Peyer's patch (tissue), 4 donors: ENCODE results near the gene PDZD7. TPM values are rescaled to one million over a fixed set of nuclear protein-coding genes. Genes with fewer than 3 reads are reported as not detected.

Source experiments
- DNase-seq, 3 donors: peaks; one replicate each; pipeline ENCODE4 v3.0.0-alpha.2; 2017 to 2019
- H3K27ac ChIP-seq, 4 donors: fragments of 200-600 bp; sonication (generic); one replicate each; pipeline ENCODE4 v1.5.1; 2016 to 2019
- H3K27me3 ChIP-seq, 2 donors: fragments of 200-600 bp; sonication (generic); one replicate each; pipeline ENCODE4 v1.5.1; 2019
- H3K36me3 ChIP-seq, 3 donors: fragments of 200-600 bp; sonication (generic); one replicate each; pipeline ENCODE4 v1.5.1; 2016 to 2019
- H3K4me1 ChIP-seq, 4 donors: fragments of 200-600 bp; sonication (generic); one replicate each; pipeline ENCODE4 v1.5.1; 2016 to 2019
- H3K4me3 ChIP-seq, 4 donors: fragments of 200-600 bp; sonication (generic); 1 replicate in 3 of 4; 2 replicates in 1 of 4; pipeline ENCODE4 v1.5.1; 2016 to 2019; ENCODE audit warnings: mild to moderate bottlenecking in 1 of 4
- H3K9me3 ChIP-seq, 4 donors: fragments of 200-600 bp; sonication (generic); one replicate each; pipeline ENCODE4 v1.5.1; 2016 to 2019; ENCODE audit warnings: mild to moderate bottlenecking in 1 of 4
- POLR2A ChIP-seq, 2 donors: fragments of 450-650 bp; IDR thresholded peaks; one replicate each; pipeline ENCODE4 v1.5.1; 2017; ENCODE audit warnings: antibody characterized with exemption in 2 of 2, mild to moderate bottlenecking in 2 of 2, moderate library complexity in 2 of 2
- total RNA-seq, 4 donors: library from RNA; depleted of rRNA; stranded (reverse); fragments of >200 nt; gene quantifications; one replicate each; pipeline ENCODE4 v1.1.0, GENCODE V29; 2016
- TF ChIP-seq, protein P1 (sequence below), 6 experiments: fragments of 450-650 bp in 4 of 6; fragments of 200-600 bp in 2 of 6; sonication (generic) in 1 of 6; IDR thresholded peaks; one replicate each; pipeline ENCODE4 v1.5.1; 2017 to 2019; ENCODE audit warnings: antibody characterized with exemption in 6 of 6, mild to moderate bottlenecking in 3 of 6, moderate library complexity in 1 of 6

The PDZD7 gene
- total RNA-seq, 4 donors from 2014 or later: 0.83 to 58.7 (median 51.3) TPM

DNA sequence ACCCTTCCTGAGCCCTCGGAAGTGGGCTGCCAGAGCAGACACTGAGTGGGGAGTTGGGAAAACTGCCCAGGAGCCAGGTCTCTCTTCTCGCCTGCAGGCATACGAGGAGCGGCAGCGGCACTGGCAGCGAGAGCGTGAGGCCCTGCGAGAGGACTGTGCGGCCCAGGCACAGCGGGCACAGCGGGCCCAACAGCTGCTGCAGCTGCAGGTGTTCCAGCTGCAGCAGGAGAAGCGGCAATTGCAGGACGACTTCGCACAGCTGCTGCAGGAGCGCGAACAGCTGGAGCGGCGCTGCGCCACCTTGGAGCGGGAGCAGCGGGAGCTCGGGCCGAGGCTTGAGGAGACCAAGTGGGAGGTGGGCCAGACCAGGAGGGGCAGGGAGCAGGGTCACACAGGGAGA lies 25.6 kb downstream of the PDZD7 start:
- no peak for DNase-seq
- peaks cover 0 to 40% (median under 1%) of the 10 kb centered on the region in 4 donors for H3K4me1 ChIP-seq
- H3K4me3 ChIP-seq: no peak overlapping the region
- peaks cover 0 to 41% (median 0%) of the 10 kb centered on the region in 3 donors for H3K36me3 ChIP-seq
- H3K9me3 ChIP-seq: no peaks in the 10 kb centered on the region
- no peak for TF ChIP-seq POLR2A (IDR thresholded peaks at IDR 0.05)
- TF ChIP-seq, protein P1, sequence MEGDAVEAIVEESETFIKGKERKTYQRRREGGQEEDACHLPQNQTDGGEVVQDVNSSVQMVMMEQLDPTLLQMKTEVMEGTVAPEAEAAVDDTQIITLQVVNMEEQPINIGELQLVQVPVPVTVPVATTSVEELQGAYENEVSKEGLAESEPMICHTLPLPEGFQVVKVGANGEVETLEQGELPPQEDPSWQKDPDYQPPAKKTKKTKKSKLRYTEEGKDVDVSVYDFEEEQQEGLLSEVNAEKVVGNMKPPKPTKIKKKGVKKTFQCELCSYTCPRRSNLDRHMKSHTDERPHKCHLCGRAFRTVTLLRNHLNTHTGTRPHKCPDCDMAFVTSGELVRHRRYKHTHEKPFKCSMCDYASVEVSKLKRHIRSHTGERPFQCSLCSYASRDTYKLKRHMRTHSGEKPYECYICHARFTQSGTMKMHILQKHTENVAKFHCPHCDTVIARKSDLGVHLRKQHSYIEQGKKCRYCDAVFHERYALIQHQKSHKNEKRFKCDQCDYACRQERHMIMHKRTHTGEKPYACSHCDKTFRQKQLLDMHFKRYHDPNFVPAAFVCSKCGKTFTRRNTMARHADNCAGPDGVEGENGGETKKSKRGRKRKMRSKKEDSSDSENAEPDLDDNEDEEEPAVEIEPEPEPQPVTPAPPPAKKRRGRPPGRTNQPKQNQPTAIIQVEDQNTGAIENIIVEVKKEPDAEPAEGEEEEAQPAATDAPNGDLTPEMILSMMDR (IDR thresholded peaks at IDR 0.05): no peak
- H3K27ac ChIP-seq: no peak overlapping the region
- no peaks in the 10 kb centered on the region for H3K27me3 ChIP-seq

- TF ChIP-seq, protein P1 (IDR thresholded peaks at IDR 0.05): no peak
- TF ChIP-seq POLR2A (IDR thresholded peaks at IDR 0.05): no peak
- DNase-seq: no peak
- H3K36me3 ChIP-seq: peaks cover 0 to 41% (median 0%) of the 10 kb centered on the region in 3 donors
- H3K9me3 ChIP-seq: no peaks in the 10 kb centered on the region
- no peaks in the 10 kb centered on the region for H3K27me3 ChIP-seq
- peaks cover 0 to 45% (median 5%) of the 10 kb centered on the region in 4 donors for H3K4me1 ChIP-seq
- no peak overlapping the region for H3K27ac ChIP-seq
- H3K4me3 ChIP-seq: no peak overlapping the region
Measured at GRCh38 chr10:101003639-101004206, 27.2 kb downstream of the PDZD7 start.

DNA sequence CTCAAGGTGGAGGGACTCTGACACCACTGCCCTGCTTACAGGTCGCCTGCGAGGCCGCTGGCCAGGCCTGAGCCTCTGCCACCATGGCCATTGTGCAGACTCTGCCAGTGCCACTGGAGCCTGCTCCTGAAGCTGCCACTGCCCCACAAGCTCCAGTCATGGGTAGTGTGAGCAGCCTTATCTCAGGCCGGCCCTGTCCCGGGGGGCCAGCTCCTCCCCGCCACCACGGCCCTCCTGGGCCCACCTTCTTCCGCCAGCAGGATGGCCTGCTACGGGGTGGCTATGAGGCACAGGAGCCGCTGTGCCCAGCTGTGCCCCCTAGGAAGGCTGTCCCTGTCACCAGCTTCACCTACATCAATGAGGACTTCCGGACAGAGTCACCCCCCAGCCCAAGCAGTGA lies 28.5 kb downstream of the PDZD7 start:
- Histone ChIP-seq H3K27ac (peak overlapping the region in 3 of 4 donors; percentile 65 to 100 (median 95)), H3K4me1 (peaks cover 0 to 45% (median 8%) of the 10 kb centered on the region in 4 donors), H3K4me3 (no peak overlapping the region), H3K27me3 (no peaks in the 10 kb centered on the region), H3K36me3 (peaks cover 0 to 40% (median 0%) of the 10 kb centered on the region in 3 donors), H3K9me3 (no peaks in the 10 kb centered on the region)
- no peak for DNase-seq
- no peak for TF ChIP-seq POLR2A (IDR thresholded peaks at IDR 0.05)
- TF ChIP-seq, protein P1 (IDR thresholded peaks at IDR 0.05): no peak

- peak overlapping the region; percentile 65 to 100 (median 96) for H3K27ac ChIP-seq
- H3K36me3 ChIP-seq: peaks cover 0 to 34% (median 0%) of the 10 kb centered on the region in 3 donors
- peak overlapping the region in 2 of 4 donors; percentile 10 to 15 for H3K4me3 ChIP-seq
- H3K27me3 ChIP-seq: no peaks in the 10 kb centered on the region
- no peaks in the 10 kb centered on the region for H3K9me3 ChIP-seq
- no peak for DNase-seq
- TF ChIP-seq, protein P1 (IDR thresholded peaks at IDR 0.05): no peak
- no peak for TF ChIP-seq POLR2A (IDR thresholded peaks at IDR 0.05)
- H3K4me1 ChIP-seq: peaks cover 0 to 39% (median 8%) of the 10 kb centered on the region in 4 donors
Measured at GRCh38 chr10:101001659-101002035, 29.3 kb downstream of the PDZD7 start.

- no peaks in the 10 kb centered on the region for H3K27me3 ChIP-seq
- DNase-seq: peak; percentile 37 to 86 (median 67)
- peak in 1 of 2 donors; percentile 53 for TF ChIP-seq POLR2A (IDR thresholded peaks at IDR 0.05)
- TF ChIP-seq, protein P1 (IDR thresholded peaks at IDR 0.05): no peak
- peaks cover 0 to 28% (median 0%) of the 10 kb centered on the region in 3 donors for H3K36me3 ChIP-seq
- peak overlapping the region; percentile 95 to 100 (median 96) for H3K27ac ChIP-seq
- no peaks in the 10 kb centered on the region for H3K9me3 ChIP-seq
- H3K4me3 ChIP-seq: peak overlapping the region in 2 of 4 donors; percentile 81 to 96
- H3K4me1 ChIP-seq: peaks cover 0 to 44% (median 13%) of the 10 kb centered on the region in 4 donors
Measured at GRCh38 chr10:101000915-101001658, 29.8 kb downstream of the PDZD7 start.
